HEK293 (cell line): ENCODE measurements around the gene MPPE1.

Experiments
- BCL11A ChIP-seq: fragments of 450-650 bp; formaldehyde crosslinking; IDR thresholded peaks from 2 replicates; pipeline ENCODE4 v1.5.1; 2016; ENCODE audit warnings: low read depth, missing biosample characterization, missing genetic modification characterization
- BCL11B ChIP-seq: fragments of 450-650 bp; formaldehyde crosslinking; IDR thresholded peaks from 2 replicates; pipeline ENCODE4 v1.5.1; 2016; ENCODE audit warnings: low read depth, missing biosample characterization, missing genetic modification characterization
- GLIS2 ChIP-seq: fragments of 450-650 bp; formaldehyde crosslinking; IDR thresholded peaks from 2 replicates; pipeline ENCODE4 v1.5.1; 2016; ENCODE audit warnings: missing biosample characterization, missing genetic modification characterization
- HOXA7 ChIP-seq: sonication (generic); formaldehyde crosslinking; IDR thresholded peaks from 2 replicates; pipeline ENCODE4 v1.8.1; 2022; ENCODE audit warnings: missing genetic modification reagents, borderline replicate concordance
- IKZF3 ChIP-seq: fragments of 450-650 bp; IDR thresholded peaks from 2 replicates; pipeline ENCODE4 v1.5.0; 2018; ENCODE audit warnings: missing biosample characterization, mild to moderate bottlenecking, missing genetic modification characterization, moderate library complexity
- KLF9 ChIP-seq: fragments of 450-650 bp; formaldehyde crosslinking; IDR thresholded peaks from 2 replicates; pipeline ENCODE4 v1.5.1; 2016; ENCODE audit warnings: missing biosample characterization, missing genetic modification characterization, low read depth
- OVOL3 ChIP-seq: fragments of 450-650 bp; formaldehyde crosslinking; IDR thresholded peaks from 2 replicates; pipeline ENCODE4 v1.5.1; 2016; ENCODE audit warnings: missing biosample characterization, missing genetic modification characterization
- PRDM1 ChIP-seq: fragments of 450-650 bp; formaldehyde crosslinking; IDR thresholded peaks from 2 replicates; pipeline ENCODE4; 2016; ENCODE audit warnings: missing biosample characterization, missing genetic modification characterization
- SP7 ChIP-seq: fragments of 450-650 bp; formaldehyde crosslinking; IDR thresholded peaks from 2 replicates; pipeline ENCODE4 v1.5.1; 2016; ENCODE audit warnings: missing biosample characterization, missing genetic modification characterization
- ZBTB7A ChIP-seq: fragments of 450-650 bp; formaldehyde crosslinking; IDR thresholded peaks from 2 replicates; pipeline ENCODE4 v1.5.1; 2016; ENCODE audit warnings: low read depth, missing biosample characterization, missing genetic modification characterization
- ZBTB8A ChIP-seq: fragments of 450-650 bp; formaldehyde crosslinking; IDR thresholded peaks from 2 replicates; pipeline ENCODE4 v1.5.1; 2016; ENCODE audit warnings: missing biosample characterization, missing genetic modification characterization
- ZEB2 ChIP-seq: fragments of 450-650 bp; formaldehyde crosslinking; IDR thresholded peaks from 2 replicates; pipeline ENCODE4 v1.5.1; 2016; ENCODE audit warnings: missing biosample characterization, missing genetic modification characterization
- ZFP69B ChIP-seq: fragments of 450-650 bp; formaldehyde crosslinking; IDR thresholded peaks from 2 replicates; pipeline ENCODE4 v1.5.1; 2016; ENCODE audit warnings: missing biosample characterization, missing genetic modification characterization
- ZNF169 ChIP-seq: fragments of 450-650 bp; formaldehyde crosslinking; IDR thresholded peaks from 2 replicates; pipeline ENCODE4 v1.5.1; 2016; ENCODE audit warnings: missing biosample characterization, missing genetic modification characterization
- ZNF266 ChIP-seq: fragments of 450-650 bp; formaldehyde crosslinking; IDR thresholded peaks from 2 replicates; pipeline ENCODE4 v1.5.1; 2016; ENCODE audit warnings: missing biosample characterization, missing genetic modification characterization, low read depth
- ZNF324 ChIP-seq: fragments of 450-650 bp; formaldehyde crosslinking; IDR thresholded peaks from 2 replicates; pipeline ENCODE4 v1.5.1; 2016; ENCODE audit warnings: missing biosample characterization, missing genetic modification characterization
- ZNF341 ChIP-seq: fragments of 450-650 bp; formaldehyde crosslinking; IDR thresholded peaks from 2 replicates; pipeline ENCODE4; 2016; ENCODE audit warnings: low read depth, missing biosample characterization, missing genetic modification characterization
- ZNF391 ChIP-seq: fragments of 450-650 bp; formaldehyde crosslinking; IDR thresholded peaks from 2 replicates; pipeline ENCODE4 v1.5.1; 2016; ENCODE audit warnings: low read depth, missing biosample characterization, missing genetic modification characterization, borderline replicate concordance
- ZNF423 ChIP-seq: fragments of 450-650 bp; formaldehyde crosslinking; IDR thresholded peaks from 2 replicates; pipeline ENCODE4 v1.5.1; 2016; ENCODE audit warnings: missing biosample characterization, missing genetic modification characterization
- ZNF558 ChIP-seq: fragments of 450-650 bp; formaldehyde crosslinking; IDR thresholded peaks from 2 replicates; pipeline ENCODE4 v1.5.1; 2016; ENCODE audit warnings: missing biosample characterization, missing genetic modification characterization
- ZNF585B ChIP-seq: fragments of 450-650 bp; formaldehyde crosslinking; IDR thresholded peaks from 2 replicates; pipeline ENCODE4 v1.5.1; 2016; ENCODE audit warnings: missing biosample characterization, missing genetic modification characterization
- ZNF629 ChIP-seq: fragments of 450-650 bp; formaldehyde crosslinking; IDR thresholded peaks from 2 replicates; pipeline ENCODE4 v1.5.1; 2017; ENCODE audit warnings: missing biosample characterization, missing genetic modification characterization
- ZNF777 ChIP-seq: fragments of 450-650 bp; formaldehyde crosslinking; IDR thresholded peaks from 2 replicates; pipeline ENCODE4 v1.5.1; 2017; ENCODE audit warnings: missing biosample characterization, missing genetic modification characterization, borderline replicate concordance
- ZNF843 ChIP-seq: fragments of 450-650 bp; formaldehyde crosslinking; IDR thresholded peaks from 2 replicates; pipeline ENCODE4 v1.5.1; 2016; ENCODE audit warnings: missing biosample characterization, missing genetic modification characterization
- ZSCAN23 ChIP-seq: fragments of 450-650 bp; formaldehyde crosslinking; IDR thresholded peaks from 2 replicates; pipeline ENCODE4 v1.5.1; 2016; ENCODE audit warnings: missing biosample characterization, missing genetic modification characterization
- ZXDB ChIP-seq: fragments of 450-650 bp; formaldehyde crosslinking; IDR thresholded peaks from 2 replicates; pipeline ENCODE4 v1.5.1; 2016; ENCODE audit warnings: missing biosample characterization, missing genetic modification characterization
- TF ChIP-seq, protein P1 (sequence below): fragments of 450-650 bp; formaldehyde crosslinking; IDR thresholded peaks from 2 replicates; pipeline ENCODE4 v1.5.1; 2017; ENCODE audit warnings: missing biosample characterization, missing genetic modification characterization
- TF ChIP-seq, protein P2 (sequence below): IDR thresholded peaks from 2 replicates; pipeline ENCODE4 v1.6.1; 2011; ENCODE audit warnings: mild to moderate bottlenecking, low read depth, low read length, borderline replicate concordance
- TF ChIP-seq, protein P3 (sequence below): fragments of 450-650 bp; formaldehyde crosslinking; IDR thresholded peaks from 2 replicates; pipeline ENCODE4 v1.5.1; 2016; ENCODE audit warnings: missing biosample characterization, missing genetic modification characterization
- TF ChIP-seq, protein P4 (sequence below): fragments of 450-650 bp; formaldehyde crosslinking; IDR thresholded peaks from 2 replicates; pipeline ENCODE4 v1.5.1; 2016; ENCODE audit warnings: missing biosample characterization, missing genetic modification characterization, low read depth
- TF ChIP-seq, protein P5 (sequence below): fragments of 450-650 bp; formaldehyde crosslinking; IDR thresholded peaks from 2 replicates; pipeline ENCODE4 v1.5.1; 2017; ENCODE audit warnings: missing biosample characterization, missing genetic modification characterization

MPPE1 gene

DNA sequence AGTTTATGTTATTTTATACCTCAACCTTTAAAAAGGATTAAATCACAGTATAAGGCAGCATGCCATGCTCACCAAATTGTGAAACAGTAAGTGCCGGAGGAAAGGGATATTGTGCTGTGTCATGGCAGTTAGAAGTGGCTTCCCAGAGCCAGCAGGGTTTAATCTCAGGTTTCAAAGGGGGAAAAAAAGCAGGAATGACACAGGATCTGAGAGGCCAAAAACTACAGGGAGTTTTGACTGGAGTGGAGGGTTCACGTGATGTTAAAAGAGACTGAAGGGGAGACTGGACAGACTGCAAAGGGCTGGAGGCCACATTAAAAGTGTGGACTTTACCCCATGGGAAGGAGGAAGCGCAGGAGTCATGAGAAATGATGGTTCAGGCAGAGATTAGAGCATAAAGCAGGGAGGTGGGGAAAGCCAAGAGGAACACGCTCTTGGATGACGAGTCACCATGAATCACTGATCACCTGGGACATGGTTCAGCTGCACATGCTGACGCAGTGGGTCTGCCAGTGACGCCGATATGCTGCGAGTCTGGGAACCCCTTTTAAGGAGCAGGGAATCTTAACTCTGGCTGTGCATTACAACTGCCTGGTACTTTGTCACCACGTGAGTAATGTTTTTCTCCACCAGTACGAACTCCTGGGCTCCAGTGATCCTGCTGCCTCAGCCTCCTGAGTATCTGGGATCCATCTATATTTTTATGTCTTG is 50.8 kb downstream of the MPPE1 start (continued):
- TF ChIP-seq, protein P1, sequence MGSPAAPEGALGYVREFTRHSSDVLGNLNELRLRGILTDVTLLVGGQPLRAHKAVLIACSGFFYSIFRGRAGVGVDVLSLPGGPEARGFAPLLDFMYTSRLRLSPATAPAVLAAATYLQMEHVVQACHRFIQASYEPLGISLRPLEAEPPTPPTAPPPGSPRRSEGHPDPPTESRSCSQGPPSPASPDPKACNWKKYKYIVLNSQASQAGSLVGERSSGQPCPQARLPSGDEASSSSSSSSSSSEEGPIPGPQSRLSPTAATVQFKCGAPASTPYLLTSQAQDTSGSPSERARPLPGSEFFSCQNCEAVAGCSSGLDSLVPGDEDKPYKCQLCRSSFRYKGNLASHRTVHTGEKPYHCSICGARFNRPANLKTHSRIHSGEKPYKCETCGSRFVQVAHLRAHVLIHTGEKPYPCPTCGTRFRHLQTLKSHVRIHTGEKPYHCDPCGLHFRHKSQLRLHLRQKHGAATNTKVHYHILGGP (tag by site-specific recombination) = no peak; the same call in 1 of the 2 replicates
- peak; percentile 91 for TF ChIP-seq SP7 (tag by site-specific recombination)
- TF ChIP-seq, protein P2, sequence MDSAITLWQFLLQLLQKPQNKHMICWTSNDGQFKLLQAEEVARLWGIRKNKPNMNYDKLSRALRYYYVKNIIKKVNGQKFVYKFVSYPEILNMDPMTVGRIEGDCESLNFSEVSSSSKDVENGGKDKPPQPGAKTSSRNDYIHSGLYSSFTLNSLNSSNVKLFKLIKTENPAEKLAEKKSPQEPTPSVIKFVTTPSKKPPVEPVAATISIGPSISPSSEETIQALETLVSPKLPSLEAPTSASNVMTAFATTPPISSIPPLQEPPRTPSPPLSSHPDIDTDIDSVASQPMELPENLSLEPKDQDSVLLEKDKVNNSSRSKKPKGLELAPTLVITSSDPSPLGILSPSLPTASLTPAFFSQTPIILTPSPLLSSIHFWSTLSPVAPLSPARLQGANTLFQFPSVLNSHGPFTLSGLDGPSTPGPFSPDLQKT = no peak
- TF ChIP-seq ZNF843 = peak; percentile 70
- 0 out of 2 replicates have a peak, but pooled peaks have one; percentile 43 for TF ChIP-seq IKZF3 (tag by site-specific recombination)
- TF ChIP-seq ZNF324 (tag by site-specific recombination) = 0 out of 2 replicates have a peak, but pooled peaks have one; percentile 47
- TF ChIP-seq OVOL3 (tag by site-specific recombination) = no peak
- peak; percentile 92 for TF ChIP-seq ZFP69B
- TF ChIP-seq ZBTB7A = 0 out of 2 replicates have a peak, but pooled peaks have one; percentile 11
- no peak for TF ChIP-seq ZSCAN23
- peak; percentile 15; the same call in 1 of the 2 replicates for TF ChIP-seq KLF9 (tag by site-specific recombination)
- peak; percentile 13; the same call in 1 of the 2 replicates for TF ChIP-seq ZNF341 (tag by site-specific recombination)
- TF ChIP-seq ZEB2 = peak; percentile 79
- peak; percentile 40; the same call in 1 of the 2 replicates for TF ChIP-seq BCL11B (tag by site-specific recombination)
- TF ChIP-seq GLIS2 (tag by site-specific recombination) = peak; percentile 92
- TF ChIP-seq, protein P3, sequence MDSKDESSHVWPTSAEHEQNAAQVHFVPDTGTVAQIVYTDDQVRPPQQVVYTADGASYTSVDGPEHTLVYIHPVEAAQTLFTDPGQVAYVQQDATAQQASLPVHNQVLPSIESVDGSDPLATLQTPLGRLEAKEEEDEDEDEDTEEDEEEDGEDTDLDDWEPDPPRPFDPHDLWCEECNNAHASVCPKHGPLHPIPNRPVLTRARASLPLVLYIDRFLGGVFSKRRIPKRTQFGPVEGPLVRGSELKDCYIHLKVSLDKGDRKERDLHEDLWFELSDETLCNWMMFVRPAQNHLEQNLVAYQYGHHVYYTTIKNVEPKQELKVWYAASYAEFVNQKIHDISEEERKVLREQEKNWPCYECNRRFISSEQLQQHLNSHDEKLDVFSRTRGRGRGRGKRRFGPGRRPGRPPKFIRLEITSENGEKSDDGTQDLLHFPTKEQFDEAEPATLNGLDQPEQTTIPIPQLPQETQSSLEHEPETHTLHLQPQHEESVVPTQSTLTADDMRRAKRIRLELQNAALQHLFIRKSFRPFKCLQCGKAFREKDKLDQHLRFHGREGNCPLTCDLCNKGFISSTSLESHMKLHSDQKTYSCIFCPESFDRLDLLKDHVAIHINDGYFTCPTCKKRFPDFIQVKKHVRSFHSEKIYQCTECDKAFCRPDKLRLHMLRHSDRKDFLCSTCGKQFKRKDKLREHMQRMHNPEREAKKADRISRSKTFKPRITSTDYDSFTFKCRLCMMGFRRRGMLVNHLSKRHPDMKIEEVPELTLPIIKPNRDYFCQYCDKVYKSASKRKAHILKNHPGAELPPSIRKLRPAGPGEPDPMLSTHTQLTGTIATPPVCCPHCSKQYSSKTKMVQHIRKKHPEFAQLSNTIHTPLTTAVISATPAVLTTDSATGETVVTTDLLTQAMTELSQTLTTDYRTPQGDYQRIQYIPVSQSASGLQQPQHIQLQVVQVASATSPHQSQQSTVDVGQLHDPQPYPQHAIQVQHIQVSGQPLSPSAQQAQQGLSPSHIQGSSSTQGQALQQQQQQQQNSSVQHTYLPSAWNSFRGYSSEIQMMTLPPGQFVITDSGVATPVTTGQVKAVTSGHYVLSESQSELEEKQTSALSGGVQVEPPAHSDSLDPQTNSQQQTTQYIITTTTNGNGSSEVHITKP (tag by site-specific recombination) = peak; percentile 98
- 0 out of 2 replicates have a peak, but pooled peaks have one; percentile 35 for TF ChIP-seq ZBTB8A
- TF ChIP-seq ZNF777 = no peak
- peak; percentile 85 for TF ChIP-seq PRDM1
- peak; percentile 99 for TF ChIP-seq ZNF629 (tag by site-specific recombination)
- TF ChIP-seq, protein P4, sequence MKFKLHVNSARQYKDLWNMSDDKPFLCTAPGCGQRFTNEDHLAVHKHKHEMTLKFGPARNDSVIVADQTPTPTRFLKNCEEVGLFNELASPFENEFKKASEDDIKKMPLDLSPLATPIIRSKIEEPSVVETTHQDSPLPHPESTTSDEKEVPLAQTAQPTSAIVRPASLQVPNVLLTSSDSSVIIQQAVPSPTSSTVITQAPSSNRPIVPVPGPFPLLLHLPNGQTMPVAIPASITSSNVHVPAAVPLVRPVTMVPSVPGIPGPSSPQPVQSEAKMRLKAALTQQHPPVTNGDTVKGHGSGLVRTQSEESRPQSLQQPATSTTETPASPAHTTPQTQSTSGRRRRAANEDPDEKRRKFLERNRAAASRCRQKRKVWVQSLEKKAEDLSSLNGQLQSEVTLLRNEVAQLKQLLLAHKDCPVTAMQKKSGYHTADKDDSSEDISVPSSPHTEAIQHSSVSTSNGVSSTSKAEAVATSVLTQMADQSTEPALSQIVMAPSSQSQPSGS = peak; percentile 39; the same call in 1 of the 2 replicates
- TF ChIP-seq ZNF585B = no peak
- TF ChIP-seq ZNF169 (tag by site-specific recombination) = no peak
- 0 out of 2 replicates have a peak, but pooled peaks have one; percentile 56 for TF ChIP-seq BCL11A
- TF ChIP-seq ZNF266 = no peak
- TF ChIP-seq ZNF391 = peak; percentile 36; the same call in 1 of the 2 replicates
- peak; percentile 74 for TF ChIP-seq ZXDB (tag by site-specific recombination)
- TF ChIP-seq ZNF423 = no peak
- 0 out of 2 replicates have a peak, but pooled peaks have one; percentile 48 for TF ChIP-seq ZNF558 (tag by site-specific recombination)
- TF ChIP-seq, protein P5, sequence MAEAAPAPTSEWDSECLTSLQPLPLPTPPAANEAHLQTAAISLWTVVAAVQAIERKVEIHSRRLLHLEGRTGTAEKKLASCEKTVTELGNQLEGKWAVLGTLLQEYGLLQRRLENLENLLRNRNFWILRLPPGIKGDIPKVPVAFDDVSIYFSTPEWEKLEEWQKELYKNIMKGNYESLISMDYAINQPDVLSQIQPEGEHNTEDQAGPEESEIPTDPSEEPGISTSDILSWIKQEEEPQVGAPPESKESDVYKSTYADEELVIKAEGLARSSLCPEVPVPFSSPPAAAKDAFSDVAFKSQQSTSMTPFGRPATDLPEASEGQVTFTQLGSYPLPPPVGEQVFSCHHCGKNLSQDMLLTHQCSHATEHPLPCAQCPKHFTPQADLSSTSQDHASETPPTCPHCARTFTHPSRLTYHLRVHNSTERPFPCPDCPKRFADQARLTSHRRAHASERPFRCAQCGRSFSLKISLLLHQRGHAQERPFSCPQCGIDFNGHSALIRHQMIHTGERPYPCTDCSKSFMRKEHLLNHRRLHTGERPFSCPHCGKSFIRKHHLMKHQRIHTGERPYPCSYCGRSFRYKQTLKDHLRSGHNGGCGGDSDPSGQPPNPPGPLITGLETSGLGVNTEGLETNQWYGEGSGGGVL = peak; percentile 56
- TF ChIP-seq HOXA7 (CRISPR knock-in tag) = no peak
